GM12878 (cell line): ENCODE results near the gene COL25A1.

Source experiments
- BCL11A ChIP-seq: IDR thresholded peaks from 2 replicates; pipeline ENCODE4 v1.6.1; 2011; ENCODE audit warnings: low read depth, low read length
- CREM ChIP-seq: IDR thresholded peaks from 2 replicates; pipeline ENCODE4 v1.6.1; 2014; ENCODE audit warnings: antibody characterized with exemption, low read depth
- FOS ChIP-seq: IDR thresholded peaks from 3 replicates; pipeline ENCODE4 v1.6.1; 2011; ENCODE audit warnings: borderline replicate concordance; ENCODE audit not compliant: insufficient read length; ENCODE audit errors: extremely low read depth
- HDAC6 ChIP-seq: fragments of 200-600 bp; sonication (generic); IDR thresholded peaks from one replicate; pipeline ENCODE4 v1.8.0; 2017; ENCODE audit warnings: antibody characterized with exemption; ENCODE audit not compliant: unreplicated experiment
- NFYB ChIP-seq: IDR thresholded peaks from 2 replicates; pipeline ENCODE4 v1.6.1; 2011; ENCODE audit warnings: low read depth, mild to moderate bottlenecking, low read length, improper control_type of control experiment, moderate library complexity; ENCODE audit not compliant: insufficient read depth
- POLR2A ChIP-seq: IDR thresholded peaks from 2 replicates; pipeline ENCODE4 v1.6.1; 2011; ENCODE audit warnings: low read depth, mild to moderate bottlenecking, low read length
- TAF1 ChIP-seq: IDR thresholded peaks from 2 replicates; pipeline ENCODE4 v1.6.1; 2011; ENCODE audit warnings: mild to moderate bottlenecking, low read depth, low read length, borderline replicate concordance
- TBL1XR1 ChIP-seq: IDR thresholded peaks from 2 replicates; pipeline ENCODE4 v1.6.1; 2012; ENCODE audit warnings: low read depth, low read length, improper control_type of control experiment
- ZNF274 ChIP-seq: IDR thresholded peaks from one replicate; pipeline ENCODE4 v1.8.0; 2011; ENCODE audit not compliant: insufficient read length, insufficient read depth
- TF ChIP-seq, protein P1 (sequence below): IDR thresholded peaks from 2 replicates; pipeline ENCODE4 v1.6.1; 2011; ENCODE audit warnings: mild to moderate bottlenecking, low read depth, low read length, moderate library complexity; ENCODE audit not compliant: insufficient replicate concordance
- TF ChIP-seq, protein P2 (sequence below), 3 experiments: IDR thresholded peaks in 2 of 3; conservative IDR thresholded peaks in 1 of 3; 2 replicates each; pipeline ENCODE4 v1.5.1; 2011; ENCODE audit warnings: low read depth in 3 of 3, low read length in 3 of 3, mild to moderate bottlenecking in 3 of 3, control low read depth in 2 of 3, moderate library complexity in 2 of 3, inconsistent platforms in 1 of 3, mixed read lengths in 1 of 3; ENCODE audit not compliant: control insufficient read depth in 2 of 3, insufficient read depth in 1 of 3; ENCODE audit errors: extremely low read depth in 1 of 3
- TF ChIP-seq, protein P3 (sequence below): fragments of 450-650 bp; IDR thresholded peaks from 2 replicates; pipeline ENCODE4 v1.6.1; 2014; ENCODE audit warnings: mild to moderate bottlenecking

DNA sequence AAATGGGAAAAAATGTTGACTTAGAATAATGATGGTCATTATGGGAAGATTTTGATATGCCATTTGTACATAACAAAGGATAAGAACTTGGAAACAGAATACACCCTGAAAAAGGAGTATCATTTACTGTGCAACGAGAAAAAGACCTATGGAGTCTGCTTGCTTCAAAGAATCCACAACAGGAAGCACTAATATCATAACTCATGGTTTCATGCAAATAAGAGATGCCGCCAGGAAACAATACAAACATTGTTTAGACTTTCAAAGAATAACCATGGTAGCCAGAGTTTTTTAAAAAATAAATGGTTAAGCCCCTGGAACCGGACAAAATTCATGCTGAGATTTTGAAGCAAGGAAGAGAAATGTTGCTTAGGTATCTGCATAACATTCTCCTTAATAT, 399.7 kb downstream of the COL25A1 start:
- no peak for TF ChIP-seq ZNF274
- TF ChIP-seq, protein P1, sequence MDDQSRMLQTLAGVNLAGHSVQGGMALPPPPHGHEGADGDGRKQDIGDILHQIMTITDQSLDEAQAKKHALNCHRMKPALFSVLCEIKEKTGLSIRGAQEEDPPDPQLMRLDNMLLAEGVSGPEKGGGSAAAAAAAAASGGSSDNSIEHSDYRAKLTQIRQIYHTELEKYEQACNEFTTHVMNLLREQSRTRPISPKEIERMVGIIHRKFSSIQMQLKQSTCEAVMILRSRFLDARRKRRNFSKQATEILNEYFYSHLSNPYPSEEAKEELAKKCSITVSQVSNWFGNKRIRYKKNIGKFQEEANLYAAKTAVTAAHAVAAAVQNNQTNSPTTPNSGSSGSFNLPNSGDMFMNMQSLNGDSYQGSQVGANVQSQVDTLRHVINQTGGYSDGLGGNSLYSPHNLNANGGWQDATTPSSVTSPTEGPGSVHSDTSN = no peak
- TF ChIP-seq, protein P2, sequence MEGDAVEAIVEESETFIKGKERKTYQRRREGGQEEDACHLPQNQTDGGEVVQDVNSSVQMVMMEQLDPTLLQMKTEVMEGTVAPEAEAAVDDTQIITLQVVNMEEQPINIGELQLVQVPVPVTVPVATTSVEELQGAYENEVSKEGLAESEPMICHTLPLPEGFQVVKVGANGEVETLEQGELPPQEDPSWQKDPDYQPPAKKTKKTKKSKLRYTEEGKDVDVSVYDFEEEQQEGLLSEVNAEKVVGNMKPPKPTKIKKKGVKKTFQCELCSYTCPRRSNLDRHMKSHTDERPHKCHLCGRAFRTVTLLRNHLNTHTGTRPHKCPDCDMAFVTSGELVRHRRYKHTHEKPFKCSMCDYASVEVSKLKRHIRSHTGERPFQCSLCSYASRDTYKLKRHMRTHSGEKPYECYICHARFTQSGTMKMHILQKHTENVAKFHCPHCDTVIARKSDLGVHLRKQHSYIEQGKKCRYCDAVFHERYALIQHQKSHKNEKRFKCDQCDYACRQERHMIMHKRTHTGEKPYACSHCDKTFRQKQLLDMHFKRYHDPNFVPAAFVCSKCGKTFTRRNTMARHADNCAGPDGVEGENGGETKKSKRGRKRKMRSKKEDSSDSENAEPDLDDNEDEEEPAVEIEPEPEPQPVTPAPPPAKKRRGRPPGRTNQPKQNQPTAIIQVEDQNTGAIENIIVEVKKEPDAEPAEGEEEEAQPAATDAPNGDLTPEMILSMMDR (IDR thresholded peaks at IDR 0.05 in 2 of 3, conservative IDR thresholded peaks at IDR 0.05 in 1 of 3; ENCODE audit: control insufficient read depth in 2 of 3, extremely low read depth in 1 of 3, insufficient read depth in 1 of 3, low read depth in 3 of 3, low read length in 3 of 3) = no peak
- no peak for TF ChIP-seq POLR2A
- TF ChIP-seq FOS = no peak
- TF ChIP-seq TAF1 = no peak
- no peak for TF ChIP-seq TBL1XR1
- TF ChIP-seq BCL11A = no peak
- TF ChIP-seq CREM = no peak
- TF ChIP-seq NFYB = no peak
- TF ChIP-seq, protein P3, sequence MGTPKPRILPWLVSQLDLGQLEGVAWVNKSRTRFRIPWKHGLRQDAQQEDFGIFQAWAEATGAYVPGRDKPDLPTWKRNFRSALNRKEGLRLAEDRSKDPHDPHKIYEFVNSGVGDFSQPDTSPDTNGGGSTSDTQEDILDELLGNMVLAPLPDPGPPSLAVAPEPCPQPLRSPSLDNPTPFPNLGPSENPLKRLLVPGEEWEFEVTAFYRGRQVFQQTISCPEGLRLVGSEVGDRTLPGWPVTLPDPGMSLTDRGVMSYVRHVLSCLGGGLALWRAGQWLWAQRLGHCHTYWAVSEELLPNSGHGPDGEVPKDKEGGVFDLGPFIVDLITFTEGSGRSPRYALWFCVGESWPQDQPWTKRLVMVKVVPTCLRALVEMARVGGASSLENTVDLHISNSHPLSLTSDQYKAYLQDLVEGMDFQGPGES = no peak
- TF ChIP-seq HDAC6 = no peak
